ENCODE measurements around the gene CD300LF.

DNA sequence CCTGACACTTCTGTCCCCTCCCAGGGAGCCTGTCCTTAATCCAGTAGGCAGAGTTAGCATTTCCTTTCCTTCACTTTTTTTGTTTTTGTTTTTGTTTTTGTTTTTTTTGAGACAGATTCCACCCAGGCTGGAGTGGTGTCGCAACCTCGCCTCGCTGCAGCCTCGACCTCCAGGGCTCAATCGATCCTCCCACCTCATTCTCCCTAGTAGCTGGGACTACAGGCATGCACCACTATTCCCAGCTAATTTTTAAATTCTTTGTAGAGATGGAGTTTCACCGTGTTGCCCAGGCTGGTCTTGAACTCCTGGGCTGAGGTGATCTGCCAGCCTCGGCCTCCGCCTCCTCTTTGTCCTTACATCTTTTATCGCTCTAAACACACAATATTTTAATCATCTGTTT is 39.7 kb upstream of the CD300LF start:
- TF ChIP-seq, protein P1, sequence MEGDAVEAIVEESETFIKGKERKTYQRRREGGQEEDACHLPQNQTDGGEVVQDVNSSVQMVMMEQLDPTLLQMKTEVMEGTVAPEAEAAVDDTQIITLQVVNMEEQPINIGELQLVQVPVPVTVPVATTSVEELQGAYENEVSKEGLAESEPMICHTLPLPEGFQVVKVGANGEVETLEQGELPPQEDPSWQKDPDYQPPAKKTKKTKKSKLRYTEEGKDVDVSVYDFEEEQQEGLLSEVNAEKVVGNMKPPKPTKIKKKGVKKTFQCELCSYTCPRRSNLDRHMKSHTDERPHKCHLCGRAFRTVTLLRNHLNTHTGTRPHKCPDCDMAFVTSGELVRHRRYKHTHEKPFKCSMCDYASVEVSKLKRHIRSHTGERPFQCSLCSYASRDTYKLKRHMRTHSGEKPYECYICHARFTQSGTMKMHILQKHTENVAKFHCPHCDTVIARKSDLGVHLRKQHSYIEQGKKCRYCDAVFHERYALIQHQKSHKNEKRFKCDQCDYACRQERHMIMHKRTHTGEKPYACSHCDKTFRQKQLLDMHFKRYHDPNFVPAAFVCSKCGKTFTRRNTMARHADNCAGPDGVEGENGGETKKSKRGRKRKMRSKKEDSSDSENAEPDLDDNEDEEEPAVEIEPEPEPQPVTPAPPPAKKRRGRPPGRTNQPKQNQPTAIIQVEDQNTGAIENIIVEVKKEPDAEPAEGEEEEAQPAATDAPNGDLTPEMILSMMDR (conservative IDR thresholded peaks at IDR 0.05): no peak
- no peak for TF ChIP-seq ZFX (IDR thresholded peaks at IDR 0.05)

All from C4-2B (cell line).